GM12891 (cell line): Measurements from ENCODE around the gene OR4D1.

Experiments
- PAX5 ChIP-seq: IDR thresholded peaks from 2 replicates; pipeline ENCODE4 v1.6.1; 2011; ENCODE audit warnings: low read length, moderate library complexity, mild to moderate bottlenecking; ENCODE audit not compliant: insufficient read depth, severe bottlenecking
- POLR2A ChIP-seq: IDR thresholded peaks from 2 replicates; pipeline ENCODE4 v1.6.1; 2011; ENCODE audit warnings: low read depth, low read length, control low read depth
- POLR2AphosphoS5 ChIP-seq: IDR thresholded peaks from 2 replicates; pipeline ENCODE4 v1.6.1; 2011; ENCODE audit warnings: low read depth, low read length, control low read depth
- POU2F2 ChIP-seq: IDR thresholded peaks from 2 replicates; pipeline ENCODE4 v1.6.1; 2011; ENCODE audit warnings: low read depth, mild to moderate bottlenecking, control low read depth, low read length, moderate library complexity
- SPI1 ChIP-seq: IDR thresholded peaks from 2 replicates; pipeline ENCODE4 v1.6.1; 2011; ENCODE audit warnings: low read depth, low read length, control low read depth
- TAF1 ChIP-seq: IDR thresholded peaks from 2 replicates; pipeline ENCODE4 v1.6.1; 2011; ENCODE audit warnings: low read depth, low read length, control low read depth

DNA sequence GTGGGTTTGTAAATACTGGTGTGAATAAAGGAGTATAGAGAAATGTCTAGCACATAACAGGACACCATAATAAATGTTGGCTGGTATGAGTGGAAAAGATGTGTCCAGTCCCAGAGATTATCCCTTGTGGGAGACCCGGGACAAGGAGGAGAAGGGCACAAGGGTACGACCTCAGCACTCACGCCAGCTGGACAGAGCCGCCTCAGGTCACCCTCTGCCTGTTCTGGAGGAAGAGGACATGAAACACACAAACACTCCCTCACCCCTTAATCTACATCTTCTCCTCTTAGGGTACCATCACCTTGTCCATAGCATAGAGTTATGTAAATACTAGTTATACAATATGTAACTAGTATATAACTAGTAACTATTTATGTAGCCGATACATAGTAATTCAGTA is 38.2 kb upstream of the OR4D1 start:
- TF ChIP-seq POLR2A (no peak), TAF1 (no peak), POLR2AphosphoS5 (no peak), SPI1 (no peak), PAX5 (no peak), POU2F2 (no peak)
